GM12878 (cell line): ENCODE measurements around the gene IL16. TPM values are rescaled to one million over a fixed set of nuclear protein-coding genes. Genes with fewer than 3 reads are reported as not detected.

Source experiments
- polyA plus RNA-seq, 11 experiments: library from polyadenylated mRNA; depleted of rRNA in 4 of 11; unstranded in 6 of 11; stranded (reverse) in 5 of 11; fragments of >200 nt; fragmentation: Nextera tagmentation in 4 of 11; fragmentation: Illumina TruSeq in 1 of 11; extraction: Ambion mirVana in 4 of 11; extraction: Trizol in 1 of 11; gene quantifications; 1 replicate in 1 of 11; 2 replicates in 10 of 11; pipeline versions ENCODE4 v1.2.1 to v1.2.3, GENCODE V29; 2011 to 2016; ENCODE audit warnings: inconsistent platforms in 2 of 11, missing spikeins in 2 of 11, low read depth in 1 of 11
- total RNA-seq, 4 experiments: library from RNA; depleted of rRNA in 3 of 4; stranded (reverse); fragments of >200 nt in 3 of 4; fragmentation: Illumina TruSeq in 1 of 4; extraction: Trizol in 1 of 4; gene quantifications; 2 replicates each; pipeline versions ENCODE4 v1.2.1 to v1.2.3, GENCODE V29; 2013 to 2021

Gene IL16
- total and polyA plus RNA-seq, 10 of the 15 experiments (the other 5 are each of a cell fraction or from before 2014, with no cell fraction given): 21.7 to 206 (median 44.5) TPM

Other genes with a start within 250 kb of the IL16 start
- 21.8 and 22.7 TPM in 2 replicates for gene MESD, start 207.1 kb upstream of the IL16 start, total RNA-seq (2014; rRNA removed)
- 25.2 and 27.5 TPM in 2 replicates for gene MESD, start 207.1 kb upstream of the IL16 start, total RNA-seq (2014; rRNA removed; fragmentation: Illumina TruSeq; extraction: Trizol)
- gene MESD, start 207.1 kb upstream of the IL16 start, total RNA-seq (2021): 19.2 and 24.1 TPM in 2 replicates
- 11.2 and 15.4 TPM in 2 replicates for gene MESD, start 207.1 kb upstream of the IL16 start, polyA plus RNA-seq (2011; rRNA removed)
- 24.7 and 25.7 TPM in 2 replicates for gene MESD, start 207.1 kb upstream of the IL16 start, polyA plus RNA-seq (2014; fragmentation: Illumina TruSeq; extraction: Trizol)
- 10 to 100 TPM; 10.2 to 16.7 TPM for gene MESD, start 207.1 kb upstream of the IL16 start, polyA plus RNA-seq (2014; fragmentation: Nextera tagmentation; extraction: Ambion mirVana)
- gene MESD, start 207.1 kb upstream of the IL16 start, polyA plus RNA-seq (2014; rRNA removed): 16.5 and 16.7 TPM in 2 replicates
- gene MESD, start 207.1 kb upstream of the IL16 start, polyA plus RNA-seq (2016; fragmentation: Nextera tagmentation; extraction: Ambion mirVana): 10 to 100 TPM; 39.0 to 39.8 TPM
- gene TLNRD1, start 196.0 kb upstream of the IL16 start, total RNA-seq (2014; rRNA removed): 19.9 and 25.5 TPM in 2 replicates
- gene TLNRD1, start 196.0 kb upstream of the IL16 start, total RNA-seq (2014; rRNA removed; fragmentation: Illumina TruSeq; extraction: Trizol): 6.0 and 6.5 TPM in 2 replicates
- 40.5 and 44.8 TPM in 2 replicates for gene TLNRD1, start 196.0 kb upstream of the IL16 start, total RNA-seq (2021)
- gene TLNRD1, start 196.0 kb upstream of the IL16 start, polyA plus RNA-seq (2011; rRNA removed): 8.4 and 11.6 TPM in 2 replicates
- gene TLNRD1, start 196.0 kb upstream of the IL16 start, polyA plus RNA-seq (2014; fragmentation: Illumina TruSeq; extraction: Trizol): 4.8 and 6.6 TPM in 2 replicates
- gene TLNRD1, start 196.0 kb upstream of the IL16 start, polyA plus RNA-seq (2014; fragmentation: Nextera tagmentation; extraction: Ambion mirVana): 1 to 10 TPM; 2.5 to 5.7 TPM
- gene TLNRD1, start 196.0 kb upstream of the IL16 start, polyA plus RNA-seq (2014; rRNA removed): 26.7 and 31.5 TPM in 2 replicates
- 10 to 100 TPM in 1 of 2 experiments, 1 to 10 TPM in 1; 5.4 to 12.5 TPM for gene TLNRD1, start 196.0 kb upstream of the IL16 start, polyA plus RNA-seq (2016; fragmentation: Nextera tagmentation; extraction: Ambion mirVana)
- not detected in 2 replicates for gene CFAP161, start 62.6 kb upstream of the IL16 start, total RNA-seq (2014; rRNA removed)
- gene CFAP161, start 62.6 kb upstream of the IL16 start, total RNA-seq (2014; rRNA removed; fragmentation: Illumina TruSeq; extraction: Trizol): 0.31 TPM in 1 of 2 replicates, not detected in the other
- gene CFAP161, start 62.6 kb upstream of the IL16 start, total RNA-seq (2021): not detected in 2 replicates
- gene CFAP161, start 62.6 kb upstream of the IL16 start, polyA plus RNA-seq (2011; rRNA removed): not detected in 2 replicates
- gene CFAP161, start 62.6 kb upstream of the IL16 start, polyA plus RNA-seq (2014; fragmentation: Illumina TruSeq; extraction: Trizol): not detected in 2 replicates
- not detected for gene CFAP161, start 62.6 kb upstream of the IL16 start, polyA plus RNA-seq (2014; fragmentation: Nextera tagmentation; extraction: Ambion mirVana)
- gene CFAP161, start 62.6 kb upstream of the IL16 start, polyA plus RNA-seq (2014; rRNA removed): not detected in 2 replicates
- gene CFAP161, start 62.6 kb upstream of the IL16 start, polyA plus RNA-seq (2016; fragmentation: Nextera tagmentation; extraction: Ambion mirVana): not detected
- gene STARD5, start 127.3 kb downstream of the IL16 start, total RNA-seq (2014; rRNA removed): 6.3 and 6.4 TPM in 2 replicates
- 4.1 and 4.5 TPM in 2 replicates for gene STARD5, start 127.3 kb downstream of the IL16 start, total RNA-seq (2014; rRNA removed; fragmentation: Illumina TruSeq; extraction: Trizol)
- 6.0 and 6.1 TPM in 2 replicates for gene STARD5, start 127.3 kb downstream of the IL16 start, total RNA-seq (2021)
- 7.5 and 9.4 TPM in 2 replicates for gene STARD5, start 127.3 kb downstream of the IL16 start, polyA plus RNA-seq (2011; rRNA removed)
- 5.4 and 6.3 TPM in 2 replicates for gene STARD5, start 127.3 kb downstream of the IL16 start, polyA plus RNA-seq (2014; fragmentation: Illumina TruSeq; extraction: Trizol)
- gene STARD5, start 127.3 kb downstream of the IL16 start, polyA plus RNA-seq (2014; fragmentation: Nextera tagmentation; extraction: Ambion mirVana): 1 to 10 TPM; 2.3 to 3.5 TPM
- gene STARD5, start 127.3 kb downstream of the IL16 start, polyA plus RNA-seq (2014; rRNA removed): 8.4 and 8.6 TPM in 2 replicates
- 1 to 10 TPM; 3.0 to 3.5 TPM for gene STARD5, start 127.3 kb downstream of the IL16 start, polyA plus RNA-seq (2016; fragmentation: Nextera tagmentation; extraction: Ambion mirVana)
- not detected in 2 replicates for gene TMC3, start 177.3 kb downstream of the IL16 start, total RNA-seq (2014; rRNA removed)
- not detected in 2 replicates for gene TMC3, start 177.3 kb downstream of the IL16 start, total RNA-seq (2014; rRNA removed; fragmentation: Illumina TruSeq; extraction: Trizol)
- gene TMC3, start 177.3 kb downstream of the IL16 start, total RNA-seq (2021): not detected in 2 replicates
- not detected in 2 replicates for gene TMC3, start 177.3 kb downstream of the IL16 start, polyA plus RNA-seq (2011; rRNA removed)
- gene TMC3, start 177.3 kb downstream of the IL16 start, polyA plus RNA-seq (2014; fragmentation: Illumina TruSeq; extraction: Trizol): not detected in 2 replicates
- gene TMC3, start 177.3 kb downstream of the IL16 start, polyA plus RNA-seq (2014; fragmentation: Nextera tagmentation; extraction: Ambion mirVana): under 1 TPM; 0.03 to 0.04 TPM
- gene TMC3, start 177.3 kb downstream of the IL16 start, polyA plus RNA-seq (2014; rRNA removed): not detected in 2 replicates
- under 1 TPM in 1 of 2 experiments, not detected in 1; 0.04 TPM for gene TMC3, start 177.3 kb downstream of the IL16 start, polyA plus RNA-seq (2016; fragmentation: Nextera tagmentation; extraction: Ambion mirVana)